EH (cell line): ENCODE results near the gene GALNT8.
"Not testable (repeated sequence)": the region's sequence is repeated elsewhere in the genome, so short reads cannot be mapped to it uniquely, and the experiment has no call there.

ENCODE experiments used
- DNase-seq: peaks from one replicate; pipeline ENCODE4 v3.0.0-alpha.2; 2015; ENCODE audit warnings: low read depth

Gene GALNT8

DNA sequence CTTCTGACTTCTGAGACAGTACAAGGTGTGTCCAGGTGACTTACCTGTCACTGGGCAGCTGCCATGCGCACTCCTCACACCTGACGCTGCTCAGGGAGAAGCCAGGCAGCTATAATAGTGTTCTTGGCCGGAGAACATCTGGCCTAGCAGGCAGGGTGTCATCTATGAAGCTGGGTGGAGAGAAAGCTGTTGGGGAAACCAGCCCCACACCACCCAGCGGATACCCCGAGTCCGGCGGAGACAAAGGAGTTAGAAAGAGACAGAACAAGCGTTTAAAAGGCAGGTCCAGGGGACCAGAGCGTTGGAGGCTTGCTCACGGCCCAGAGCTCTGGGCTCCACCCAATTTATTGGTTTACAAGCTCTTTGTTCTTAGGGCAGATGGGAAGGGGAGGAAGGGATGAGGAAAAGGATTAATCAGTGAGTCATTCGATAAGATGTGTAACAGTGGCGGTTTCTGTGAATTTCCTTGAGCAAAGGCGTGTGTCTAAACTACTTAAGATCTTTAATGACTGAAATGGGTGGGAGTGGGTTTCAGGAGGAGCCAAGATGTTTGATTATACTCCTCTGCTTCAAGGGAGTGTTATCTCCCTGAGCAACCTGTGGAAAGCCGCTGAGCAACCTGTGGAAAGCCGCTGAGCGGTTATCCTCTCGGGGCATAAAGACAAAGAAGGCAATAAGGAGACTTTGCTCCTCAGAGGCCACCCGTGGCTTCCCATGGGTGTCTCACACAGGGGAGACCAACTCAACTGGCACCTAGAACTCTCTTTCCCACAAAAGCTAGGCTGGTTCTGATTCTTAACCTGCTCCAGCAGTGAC lies at the start of gene GALNT8:
TSS of gene GALNT8 (plus strand) at position 580 of the 816 bp plus-strand sequence. CDS start 278 bp downstream, outside the sequence.
- DNase-seq, result no peak

- no peak for DNase-seq
These were observed 40.5 kb upstream of the GALNT8 start for GRCh38 chr12:4679711-4680110.

- DNase-seq, result no peak
These were observed 38.5 kb upstream of the GALNT8 start for GRCh38 chr12:4681732-4682131.

DNA sequence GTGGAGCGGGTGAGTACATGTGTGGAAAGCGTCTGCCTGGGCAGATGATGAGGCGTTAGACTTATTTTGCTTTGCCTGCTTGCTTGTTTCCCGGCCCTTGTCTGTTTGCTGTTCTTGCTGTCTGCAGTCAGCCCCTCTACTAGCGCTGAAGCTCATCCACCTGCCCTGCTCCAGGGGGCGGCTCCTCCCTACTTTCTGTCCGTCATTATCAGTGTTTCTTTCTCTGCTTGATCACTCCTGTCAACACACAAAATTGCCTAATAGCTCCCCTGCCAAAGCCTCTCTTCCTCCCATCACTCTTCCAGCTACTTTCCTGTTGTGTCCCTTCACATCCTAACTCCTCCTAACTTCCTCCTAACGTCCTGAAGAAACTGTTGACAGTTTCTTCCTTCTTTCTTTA lies 34.9 kb upstream of the GALNT8 start:
- DNase-seq, result no peak

DNA sequence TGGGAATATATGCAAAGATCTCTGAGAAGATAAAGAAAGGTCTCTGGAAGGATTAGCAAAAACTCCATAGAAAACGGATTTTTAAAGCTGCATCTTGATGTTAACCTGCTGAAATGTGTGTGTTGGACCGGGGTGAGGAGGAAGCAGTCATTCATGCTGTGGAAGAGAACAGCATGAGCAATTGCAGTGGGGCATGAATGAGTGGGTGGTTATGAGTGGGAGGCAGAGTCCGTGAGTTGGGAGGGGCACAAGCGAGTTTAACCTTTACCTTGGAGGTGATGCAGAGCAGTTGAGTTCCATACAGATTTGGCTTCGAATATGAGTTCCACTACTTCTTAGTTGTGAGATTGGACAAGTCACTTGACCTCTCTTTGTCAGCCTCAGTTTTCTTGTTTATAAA lies 29.4 kb upstream of the GALNT8 start:
- no peak for DNase-seq

- DNase-seq, result no peak
These were observed 19.6 kb upstream of the GALNT8 start for GRCh38 chr12:4700621-4701026.

GRCh38 chr12:4701395-4702190 lies 18.6 kb upstream of the GALNT8 start:
- no peak for DNase-seq

DNA sequence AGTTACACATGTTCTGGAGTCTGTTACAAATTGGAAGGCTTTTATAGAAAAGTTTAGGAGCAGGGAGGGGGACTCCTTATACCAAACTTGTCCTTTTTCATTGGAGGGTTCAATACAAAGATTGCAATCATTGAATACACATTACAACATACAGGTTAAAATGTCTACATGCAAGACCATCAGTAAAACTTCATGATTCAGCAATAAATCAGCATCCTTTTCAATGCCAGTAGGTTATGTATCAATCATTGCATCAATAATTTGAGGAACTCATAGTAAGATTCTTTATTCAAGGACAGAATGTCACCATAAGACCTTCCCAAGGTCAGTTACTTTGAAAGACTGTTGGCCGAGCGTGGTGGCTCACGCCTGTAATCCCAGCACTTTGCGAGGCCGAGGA lies 16.5 kb upstream of the GALNT8 start:
- no peak for DNase-seq

DNA sequence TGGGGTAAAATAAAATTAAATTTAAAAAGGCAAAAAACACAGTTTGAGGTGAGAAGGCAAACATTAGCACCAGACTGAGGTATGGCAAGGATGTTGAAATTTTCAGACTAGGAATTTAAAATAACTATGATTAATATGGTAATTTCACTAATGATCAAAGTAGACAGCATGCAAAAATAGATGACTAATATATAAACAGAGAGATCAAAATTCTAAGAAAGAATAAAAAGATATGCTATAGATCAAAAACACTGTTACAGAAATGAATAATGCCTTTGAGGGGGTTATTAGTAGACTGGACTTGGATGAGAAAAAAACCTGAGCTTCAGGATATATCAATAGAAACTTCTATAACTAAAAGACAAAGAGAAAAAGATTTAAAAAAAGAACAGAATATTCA lies 14.4 kb upstream of the GALNT8 start:
- DNase-seq, result no peak

GRCh38 chr12:4707306-4707705 lies 12.9 kb upstream of the GALNT8 start:
- DNase-seq, result no peak

DNA sequence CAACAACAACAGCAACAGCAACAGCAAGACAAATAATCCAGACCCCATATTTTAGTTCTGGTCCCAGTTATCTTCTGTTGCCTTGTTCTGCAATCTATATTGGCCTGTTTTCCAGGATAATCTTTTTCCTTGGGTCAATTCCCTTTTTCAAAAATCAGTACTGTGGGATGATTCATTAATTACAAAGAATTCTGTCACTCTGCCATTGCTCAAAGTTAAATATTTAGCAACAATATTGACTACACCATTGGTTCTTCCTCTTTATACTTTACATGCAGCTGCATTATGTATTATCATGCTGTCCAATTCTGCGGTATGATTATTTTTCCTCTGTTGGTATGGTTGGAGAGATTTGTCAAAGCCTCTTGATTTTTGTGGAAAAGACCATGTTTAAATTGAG lies 10.1 kb upstream of the GALNT8 start:
- no peak for DNase-seq

- DNase-seq, result no peak
These were observed 5.3 kb upstream of the GALNT8 start for GRCh38 chr12:4714879-4715278.

- DNase-seq, result no peak
These were observed 2.4 kb upstream of the GALNT8 start for GRCh38 chr12:4717806-4718205.

DNA sequence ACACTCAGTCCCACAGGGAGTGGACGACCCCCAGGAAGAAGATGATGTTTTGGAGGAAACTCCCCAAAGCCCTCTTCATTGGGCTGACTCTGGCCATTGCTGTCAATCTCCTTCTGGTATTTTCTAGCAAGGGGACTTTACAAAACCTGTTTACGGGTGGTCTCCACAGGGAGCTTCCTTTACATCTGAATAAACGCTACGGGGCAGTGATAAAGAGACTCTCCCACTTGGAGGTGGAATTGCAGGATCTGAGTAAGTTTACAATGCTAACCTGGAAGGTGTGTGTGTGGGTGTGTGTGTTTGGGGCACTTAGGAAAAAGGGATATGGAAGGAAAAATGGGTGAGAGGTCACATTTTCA lies 416 bp downstream of the GALNT8 start:
- no peak for DNase-seq

GRCh38 chr12:4721587-4721986 lies 1.4 kb downstream of the GALNT8 start:
- DNase-seq, result not testable (repeated sequence)

- no peak for DNase-seq
These were observed 3.0 kb downstream of the GALNT8 start for GRCh38 chr12:4723226-4723625.

GRCh38 chr12:4725057-4725456 lies 4.9 kb downstream of the GALNT8 start:
- no peak for DNase-seq

DNA sequence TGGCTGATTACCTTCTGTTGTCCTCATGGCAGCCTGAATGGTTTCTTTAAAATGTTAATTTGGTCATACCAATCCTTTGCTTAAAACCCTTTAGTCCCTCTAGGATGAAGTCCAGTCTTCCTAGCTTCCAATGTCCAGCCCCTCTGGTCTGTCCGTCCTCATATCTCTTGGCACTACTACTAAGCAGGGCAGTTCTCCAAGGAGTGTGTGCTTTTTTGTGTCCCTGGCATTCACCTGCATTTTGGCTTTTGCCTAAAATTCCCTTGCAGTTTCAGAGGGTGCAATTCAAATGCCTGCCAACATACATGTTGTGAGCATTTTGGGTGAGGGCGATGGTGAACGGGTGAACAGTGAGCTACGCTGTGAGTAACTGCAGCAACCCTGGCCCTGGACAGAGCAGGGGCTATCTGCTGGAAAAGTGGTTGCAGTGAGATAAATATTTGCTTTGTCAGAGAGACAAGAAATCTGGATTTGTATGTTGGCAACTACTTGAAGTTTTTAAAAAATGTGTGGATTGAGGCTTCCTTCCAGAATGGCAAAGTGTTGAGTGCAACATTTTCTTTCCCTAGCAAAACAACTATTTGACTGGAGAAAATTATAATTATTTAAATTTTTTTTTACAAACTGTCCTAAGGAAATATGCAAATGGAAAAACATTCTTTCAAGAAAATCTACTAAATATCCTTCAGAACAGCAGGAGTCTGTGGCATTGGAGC lies 14.6 kb downstream of the GALNT8 start:
- no peak for DNase-seq

DNA sequence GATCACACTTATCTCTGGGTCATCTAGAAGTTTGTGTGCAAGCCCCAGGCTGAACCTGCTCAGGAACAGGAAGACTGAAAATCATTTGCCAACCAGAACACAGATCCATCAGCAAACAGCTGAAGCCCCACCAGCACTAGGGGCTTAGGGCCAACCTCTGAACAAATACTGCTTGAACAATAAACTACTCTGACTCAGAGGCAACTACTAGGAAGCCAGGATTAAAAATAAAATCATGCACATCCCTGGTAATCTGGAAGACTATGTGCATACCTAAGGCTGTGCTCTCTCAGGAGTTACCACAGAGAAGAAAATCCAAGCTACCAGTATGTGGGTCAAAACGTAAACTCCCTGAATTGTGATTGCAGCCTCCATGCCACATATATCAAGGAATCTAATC lies 15.9 kb downstream of the GALNT8 start:
- DNase-seq, result no peak

GRCh38 chr12:4738541-4738940 lies 18.3 kb downstream of the GALNT8 start:
- DNase-seq, result no peak

DNA sequence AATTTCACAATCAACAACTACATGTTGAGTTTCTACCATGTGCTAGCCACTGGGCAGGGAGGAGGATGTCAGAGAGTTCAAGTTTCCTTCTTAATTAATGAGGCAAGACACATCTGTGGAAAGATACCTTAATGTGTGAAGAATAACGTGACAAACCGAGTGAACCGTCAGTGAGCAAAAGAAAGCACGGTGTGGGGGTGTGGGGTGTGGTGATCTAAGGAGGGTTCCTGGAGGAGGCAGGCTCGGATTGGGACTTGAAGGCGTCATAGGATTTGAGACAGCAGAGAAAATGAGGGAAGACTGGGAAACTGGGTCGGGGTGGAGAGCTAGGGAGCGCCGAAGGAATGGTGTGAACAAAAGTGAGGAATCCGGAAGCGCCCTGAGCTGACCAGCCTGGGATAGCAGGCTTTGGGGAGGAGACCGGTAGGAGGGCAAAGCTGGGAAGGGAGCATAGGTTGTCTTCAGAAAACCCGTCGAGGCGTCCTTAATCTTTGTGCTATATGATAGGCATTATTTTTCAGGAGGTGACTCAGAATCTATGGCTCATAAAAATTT lies 22.3 kb downstream of the GALNT8 start:
- no peak for DNase-seq

- DNase-seq, result no peak
These were observed 22.8 kb downstream of the GALNT8 start for GRCh38 chr12:4743046-4743445.

DNA sequence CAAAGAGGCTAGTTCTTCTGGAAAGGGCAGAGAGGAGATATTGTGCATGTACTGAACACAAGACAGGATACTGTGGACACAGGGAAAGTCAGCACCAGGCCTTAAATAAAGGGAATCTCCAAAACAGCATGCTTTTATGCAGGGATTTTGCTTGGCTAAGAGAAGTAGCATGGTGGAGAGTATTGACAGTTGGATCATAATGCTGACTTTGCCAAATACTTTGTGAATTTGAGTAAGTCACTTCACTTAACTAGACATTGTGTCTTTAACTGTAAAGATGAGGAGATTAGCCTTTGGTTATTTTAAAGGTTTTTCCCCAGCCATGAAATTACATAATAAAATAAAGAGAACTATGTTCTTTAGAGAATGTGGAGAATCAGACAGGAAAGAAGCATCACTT lies 24.5 kb downstream of the GALNT8 start:
- no peak for DNase-seq
